Measurements from ENCODE around the gene MALT1. TPM values are rescaled to one million over a fixed set of nuclear protein-coding genes. Genes with fewer than 3 reads are reported as not detected.

Gene MALT1
- total RNA-seq, 1 donor from 2014 or later: 28.4 TPM

DNA sequence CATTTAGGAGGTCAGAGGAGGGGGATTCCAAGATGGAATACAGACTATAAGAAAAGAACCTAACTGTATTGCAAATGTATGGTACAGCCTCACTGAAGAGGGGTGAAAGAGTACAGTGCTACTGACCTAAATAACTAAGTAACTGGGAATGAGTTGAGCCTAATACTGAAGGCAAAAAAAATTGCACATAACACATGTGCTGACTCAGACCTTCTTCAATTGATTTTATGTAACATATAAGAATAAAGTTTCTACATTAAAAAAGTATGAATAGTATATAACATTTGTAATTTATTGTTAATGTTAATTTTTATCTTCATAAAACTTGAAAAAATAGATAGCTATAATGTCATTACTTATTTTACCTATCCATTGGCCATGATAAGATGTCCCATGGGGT lies 41.7 kb downstream of the MALT1 start:
- no peaks in the 10 kb centered on the region for H3K27me3 ChIP-seq
- H3F3A ChIP-seq (ENCODE audit: low read depth): no peaks in the 10 kb centered on the region
- H3K9ac ChIP-seq: no peak overlapping the region
- DNase-seq (ENCODE audit: low spot score): no peak
- Mint-ChIP-seq H3K27ac (no peak overlapping the region), H3K4me1 (peaks cover 4% of the 10 kb centered on the region), H3K36me3 (peaks cover 19% of the 10 kb centered on the region), H3K9me3 (no peaks in the 10 kb centered on the region), H3K4me3 (no peak overlapping the region), H3K27me3 (ENCODE audit: insufficient read depth, low read depth) (no peaks in the 10 kb centered on the region)
- no peak overlapping the region for H3K27ac ChIP-seq
- TF ChIP-seq, protein P1, sequence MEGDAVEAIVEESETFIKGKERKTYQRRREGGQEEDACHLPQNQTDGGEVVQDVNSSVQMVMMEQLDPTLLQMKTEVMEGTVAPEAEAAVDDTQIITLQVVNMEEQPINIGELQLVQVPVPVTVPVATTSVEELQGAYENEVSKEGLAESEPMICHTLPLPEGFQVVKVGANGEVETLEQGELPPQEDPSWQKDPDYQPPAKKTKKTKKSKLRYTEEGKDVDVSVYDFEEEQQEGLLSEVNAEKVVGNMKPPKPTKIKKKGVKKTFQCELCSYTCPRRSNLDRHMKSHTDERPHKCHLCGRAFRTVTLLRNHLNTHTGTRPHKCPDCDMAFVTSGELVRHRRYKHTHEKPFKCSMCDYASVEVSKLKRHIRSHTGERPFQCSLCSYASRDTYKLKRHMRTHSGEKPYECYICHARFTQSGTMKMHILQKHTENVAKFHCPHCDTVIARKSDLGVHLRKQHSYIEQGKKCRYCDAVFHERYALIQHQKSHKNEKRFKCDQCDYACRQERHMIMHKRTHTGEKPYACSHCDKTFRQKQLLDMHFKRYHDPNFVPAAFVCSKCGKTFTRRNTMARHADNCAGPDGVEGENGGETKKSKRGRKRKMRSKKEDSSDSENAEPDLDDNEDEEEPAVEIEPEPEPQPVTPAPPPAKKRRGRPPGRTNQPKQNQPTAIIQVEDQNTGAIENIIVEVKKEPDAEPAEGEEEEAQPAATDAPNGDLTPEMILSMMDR (IDR thresholded peaks at IDR 0.05): no peak
- TF ChIP-seq EZH2phosphoT487 (IDR thresholded peaks at IDR 0.05) (no peak), EZH2 (IDR thresholded peaks at IDR 0.05) (no peak)
- no peaks in the 10 kb centered on the region for H3K79me2 ChIP-seq (ENCODE audit: low read depth)
- no peak overlapping the region for H2AFZ ChIP-seq (replicated peaks)
- no peak overlapping the region for H3K4me3 ChIP-seq
- H4K20me1 ChIP-seq (ENCODE audit: low read depth): no peaks in the 10 kb centered on the region
- peaks cover 5% of the 10 kb centered on the region for H3K36me3 ChIP-seq
- no peak overlapping the region for H3K4me2 ChIP-seq
- H3K4me1 ChIP-seq: no peaks in the 10 kb centered on the region
- no peaks in the 10 kb centered on the region for H3K9me3 ChIP-seq (ENCODE audit: low read depth)

DNA sequence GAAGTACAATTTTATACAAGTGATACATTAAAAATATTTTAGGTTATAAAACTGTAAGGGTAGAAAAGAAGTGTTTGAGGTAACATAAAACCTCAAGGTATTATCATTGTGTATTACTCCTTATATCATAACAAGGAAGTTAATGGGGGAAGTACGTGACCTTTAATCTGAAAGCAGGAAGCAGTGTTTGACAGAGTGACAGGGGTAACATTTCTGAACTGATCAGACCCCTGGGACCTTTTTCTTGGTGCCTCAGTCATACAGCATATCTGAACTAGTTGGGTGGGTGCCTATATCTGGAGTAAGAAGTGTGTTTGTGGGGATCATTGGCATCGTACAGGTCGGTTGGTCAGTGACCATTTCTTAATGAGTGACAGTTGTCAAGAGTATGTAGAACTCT lies 43.0 kb downstream of the MALT1 start:
- no peaks in the 10 kb centered on the region for H3K9me3 Mint-ChIP-seq
- TF ChIP-seq, protein P1 (IDR thresholded peaks at IDR 0.05): no peak
- TF ChIP-seq EZH2phosphoT487 (IDR thresholded peaks at IDR 0.05): no peak
- H3K4me2 ChIP-seq: no peak overlapping the region

DNA sequence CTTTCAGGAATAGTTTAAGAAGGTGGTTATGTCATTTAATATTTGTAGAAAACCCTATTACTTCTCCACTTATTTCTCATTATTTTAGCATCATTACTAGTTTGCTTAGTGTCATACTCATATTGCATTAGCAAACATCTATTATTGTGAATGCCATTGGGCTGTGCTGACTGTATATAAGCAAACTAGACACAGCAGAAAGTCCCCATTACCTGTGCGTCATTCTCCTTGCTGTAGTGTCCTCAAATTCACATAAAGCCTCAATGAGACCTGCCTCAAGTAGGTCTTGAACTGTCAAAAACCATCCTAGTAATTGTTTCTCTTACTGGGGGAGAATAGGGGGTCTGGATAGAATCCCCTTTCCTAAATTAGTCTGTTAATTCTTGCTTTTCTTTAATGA lies 43.6 kb downstream of the MALT1 start:
- Mint-ChIP-seq H3K36me3 (peaks cover 18% of the 10 kb centered on the region), H3K9me3 (no peaks in the 10 kb centered on the region), H3K27me3 (ENCODE audit: insufficient read depth, low read depth) (no peaks in the 10 kb centered on the region), H3K27ac (no peak overlapping the region), H3K4me3 (no peak overlapping the region), H3K4me1 (peaks cover 4% of the 10 kb centered on the region)
- Histone ChIP-seq H3K9ac (no peak overlapping the region), H3K27me3 (no peaks in the 10 kb centered on the region), H3K36me3 (peaks cover under 1% of the 10 kb centered on the region), H3K4me3 (no peak overlapping the region), H3K27ac (no peak overlapping the region), H3K4me1 (no peaks in the 10 kb centered on the region), H3K79me2 (ENCODE audit: low read depth) (no peaks in the 10 kb centered on the region), H3K9me3 (ENCODE audit: low read depth) (no peaks in the 10 kb centered on the region), H2AFZ (replicated peaks) (no peak overlapping the region), H4K20me1 (ENCODE audit: low read depth) (no peaks in the 10 kb centered on the region), H3F3A (ENCODE audit: low read depth) (no peaks in the 10 kb centered on the region), H3K4me2 (no peak overlapping the region)
- no peak for DNase-seq (ENCODE audit: low spot score)
- TF ChIP-seq EZH2 (IDR thresholded peaks at IDR 0.05) (no peak), EZH2phosphoT487 (IDR thresholded peaks at IDR 0.05) (no peak)
- TF ChIP-seq, protein P1 (IDR thresholded peaks at IDR 0.05): no peak

More for the DNA sequence above, 43.0 kb downstream of the MALT1 start:
- H3K4me1 Mint-ChIP-seq: peaks cover 4% of the 10 kb centered on the region
- no peak overlapping the region for H3K9ac ChIP-seq
- H3K27me3 ChIP-seq: no peaks in the 10 kb centered on the region
- H2AFZ ChIP-seq (replicated peaks): no peak overlapping the region
- no peaks in the 10 kb centered on the region for H3K79me2 ChIP-seq (ENCODE audit: low read depth)
- H3F3A ChIP-seq (ENCODE audit: low read depth): no peaks in the 10 kb centered on the region
- DNase-seq (ENCODE audit: low spot score): no peak
- H3K9me3 ChIP-seq (ENCODE audit: low read depth): no peaks in the 10 kb centered on the region
- no peaks in the 10 kb centered on the region for H4K20me1 ChIP-seq (ENCODE audit: low read depth)
- H3K27ac ChIP-seq: no peak overlapping the region
- H3K36me3 ChIP-seq: peaks cover 5% of the 10 kb centered on the region
- H3K4me1 ChIP-seq: no peaks in the 10 kb centered on the region
- H3K4me3 Mint-ChIP-seq: no peak overlapping the region
- H3K36me3 Mint-ChIP-seq: peaks cover 21% of the 10 kb centered on the region
- H3K27me3 Mint-ChIP-seq (ENCODE audit: insufficient read depth, low read depth): no peaks in the 10 kb centered on the region
- H3K4me3 ChIP-seq: no peak overlapping the region
- no peak overlapping the region for H3K27ac Mint-ChIP-seq
